NCI-H69 (cell line): ENCODE results near the gene EXOC3L4.
"Not testable (repeated sequence)": the region's sequence is repeated elsewhere in the genome, so short reads cannot be mapped to it uniquely, and the experiment has no call there.

ENCODE experiments used
- DNase-seq: peaks from one replicate; lab custom pipeline; 2025; lab: John Stamatoyannopoulos, UW

EXOC3L4 gene

DNA sequence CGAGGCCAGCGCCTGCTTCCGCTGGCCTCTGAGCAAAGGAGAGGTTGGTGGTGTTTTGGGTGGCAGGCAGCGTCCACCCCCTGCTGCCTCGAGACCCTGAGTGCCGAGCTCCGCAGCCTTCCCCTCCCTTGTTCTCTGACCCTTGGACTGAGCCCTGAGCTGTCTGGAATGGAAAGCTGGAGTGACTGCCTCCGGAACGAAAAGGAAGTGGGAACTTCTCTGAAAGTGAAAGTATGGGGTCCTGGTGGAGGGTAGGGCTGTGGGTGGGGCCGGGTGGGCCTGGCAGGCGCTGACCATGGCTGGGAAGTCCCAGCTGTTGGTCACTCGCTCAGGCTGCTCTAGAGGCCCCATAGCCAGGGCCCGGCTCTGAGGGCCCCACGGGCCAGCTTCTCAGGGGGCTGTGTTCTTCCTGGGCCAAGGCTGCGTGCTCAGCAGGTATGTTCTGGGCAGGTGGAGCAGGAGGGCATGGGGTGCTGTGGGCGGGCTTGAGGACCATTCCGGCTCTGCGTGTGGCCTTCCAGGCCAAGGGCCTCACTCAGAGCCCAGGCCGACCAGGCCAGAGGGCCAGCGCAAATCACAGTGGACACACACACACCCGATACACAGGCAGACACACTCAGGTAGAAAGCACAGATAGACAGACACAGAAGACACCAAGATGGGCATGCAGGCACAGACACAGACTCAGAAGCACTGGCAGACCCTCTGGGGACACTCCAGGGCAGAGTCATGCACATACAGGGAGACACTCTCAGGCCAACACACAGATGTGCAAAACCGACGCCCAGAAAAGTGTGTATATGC lies at the start of gene EXOC3L4:
EXOC3L4 (plus strand) TSS at position 320 of the 804 bp plus-strand sequence. CDS start 5,495 bp downstream, outside the sequence.
- no peak for DNase-seq

DNA sequence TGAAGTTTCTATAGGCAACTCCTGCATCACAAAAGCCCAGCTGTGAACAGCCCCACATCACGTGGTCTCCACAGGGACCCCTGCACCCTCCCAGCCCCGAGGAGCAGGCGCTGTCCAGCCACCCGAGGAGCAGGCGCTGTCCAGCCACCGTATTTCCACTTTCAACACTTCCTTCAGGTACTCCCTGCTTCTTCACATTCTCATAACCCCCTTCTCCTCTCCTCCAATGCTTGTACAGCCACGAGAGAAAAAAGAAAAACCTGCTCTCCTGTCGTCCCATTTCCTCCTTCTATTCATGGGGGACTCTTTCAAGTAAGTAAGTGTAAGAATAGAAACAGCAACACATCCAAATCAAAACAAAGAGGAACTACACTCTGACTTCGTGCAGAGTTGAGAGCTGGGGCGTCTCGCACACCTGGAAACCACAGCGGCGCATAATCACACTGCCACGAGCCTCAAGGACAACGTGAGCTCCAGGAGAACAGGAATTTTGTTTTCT lies 49.1 kb upstream of the EXOC3L4 start:
- DNase-seq, result no peak

DNA sequence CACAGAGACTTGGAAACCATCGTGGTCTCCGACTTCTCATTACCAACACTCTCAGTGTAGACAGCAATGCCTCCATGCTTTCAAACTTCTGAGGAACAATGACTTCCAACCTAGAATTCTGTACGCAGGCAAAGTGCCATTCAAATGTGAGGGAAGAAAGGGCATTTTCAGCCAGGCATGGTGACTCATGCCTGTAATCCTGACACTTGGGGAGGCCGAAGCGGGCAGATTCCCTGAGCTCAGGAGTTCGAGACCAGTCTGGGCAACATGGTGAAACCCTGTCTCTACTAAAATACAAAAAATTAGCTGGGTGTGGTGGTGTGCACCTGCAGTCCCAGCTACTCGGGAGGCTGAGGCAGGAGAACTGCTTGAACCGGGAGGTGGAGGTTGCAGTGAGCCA lies 47.1 kb upstream of the EXOC3L4 start:
- DNase-seq, result not testable (repeated sequence)

DNA sequence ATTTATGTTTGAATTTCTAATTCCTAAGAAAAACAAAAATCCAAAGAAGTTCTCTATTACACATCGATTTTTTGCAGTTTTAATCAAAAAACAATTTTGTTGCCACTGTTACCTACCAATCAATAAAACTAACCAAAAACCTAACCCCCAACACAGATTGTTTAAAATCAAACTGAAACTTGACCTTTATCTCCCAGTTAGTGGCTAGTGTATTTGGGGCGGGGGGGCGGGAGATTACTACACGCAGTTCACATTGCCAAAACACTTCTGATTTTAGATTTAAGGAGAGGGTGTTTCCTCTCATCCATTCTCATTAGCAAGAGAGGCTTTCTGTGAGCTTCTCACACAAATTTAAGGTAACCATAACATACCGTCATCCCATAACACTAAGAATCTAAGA lies 43.6 kb upstream of the EXOC3L4 start:
- DNase-seq, result no peak

DNA sequence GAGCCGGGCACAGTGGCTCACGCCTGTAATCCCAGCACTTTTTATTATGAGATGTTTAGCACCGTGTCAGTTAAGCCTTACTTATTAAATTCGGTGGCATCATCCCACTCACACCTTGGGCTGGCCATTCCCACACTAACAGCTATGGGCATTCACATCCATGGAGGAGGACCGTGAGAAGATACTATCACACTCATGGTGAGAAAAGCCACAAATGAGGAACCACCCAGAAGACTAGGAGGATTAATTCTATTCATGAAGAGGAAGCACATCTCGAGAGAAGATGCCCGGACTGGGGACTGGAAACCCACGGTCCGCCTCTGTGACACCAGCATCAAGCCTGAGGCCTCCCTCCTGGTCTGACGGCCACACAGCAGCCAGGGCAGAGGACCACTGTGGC lies 42.1 kb upstream of the EXOC3L4 start:
- no peak for DNase-seq

DNA sequence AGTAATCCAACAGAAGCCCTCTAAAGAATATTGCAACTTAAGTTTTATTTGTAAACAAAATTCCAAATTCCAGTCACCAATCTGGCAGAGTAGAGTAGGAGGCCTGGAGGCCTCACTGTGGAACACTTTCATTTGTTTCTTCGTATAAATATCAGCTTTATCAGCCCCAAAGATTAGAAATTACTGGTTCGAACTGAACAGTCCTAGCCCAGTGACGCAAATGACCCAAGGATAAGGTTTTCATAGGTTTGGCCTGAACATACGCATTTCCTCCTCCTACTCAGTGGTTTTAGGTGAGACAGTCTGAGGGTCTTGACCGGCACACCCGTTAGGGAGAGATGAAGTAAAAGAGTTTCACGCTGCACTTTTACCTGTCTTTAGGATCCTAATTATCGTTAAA lies 38.8 kb upstream of the EXOC3L4 start:
- DNase-seq, result no peak

DNA sequence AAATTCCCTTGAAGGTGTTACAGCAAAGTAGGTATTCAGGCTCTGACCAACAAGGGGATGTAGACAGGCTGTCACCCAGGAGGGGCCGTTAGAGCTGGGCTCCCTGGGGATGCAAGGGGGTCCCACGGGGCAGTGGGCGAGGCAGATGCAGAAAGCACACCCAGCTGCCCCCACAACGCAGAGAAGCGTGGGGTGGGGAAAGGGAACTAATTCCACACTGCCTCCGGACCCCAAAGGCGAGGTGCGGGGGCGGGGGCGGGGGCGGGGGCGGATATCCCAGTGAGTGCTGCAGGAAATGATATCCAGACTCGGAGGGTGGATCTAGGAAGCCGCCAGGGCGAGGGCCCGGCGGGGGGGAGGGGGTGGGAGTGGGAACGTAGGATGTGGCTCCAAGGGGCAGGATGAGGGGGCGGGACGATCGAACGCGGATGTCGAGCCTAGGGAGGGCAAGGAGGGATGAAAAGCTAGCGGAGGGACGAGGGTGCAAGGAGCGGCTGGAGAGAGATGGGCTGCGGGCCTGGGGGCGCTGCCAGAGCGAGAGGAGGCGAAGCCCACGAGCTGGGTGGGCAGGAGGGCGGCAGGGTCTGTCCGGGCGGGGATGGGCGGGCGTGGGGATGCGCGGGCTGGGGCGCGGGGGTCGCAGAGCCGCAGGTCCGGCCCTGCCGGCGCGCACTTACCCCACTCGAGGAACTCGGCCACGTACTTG lies 38.0 kb upstream of the EXOC3L4 start:
- DNase-seq, result peak; percentile 88

DNA sequence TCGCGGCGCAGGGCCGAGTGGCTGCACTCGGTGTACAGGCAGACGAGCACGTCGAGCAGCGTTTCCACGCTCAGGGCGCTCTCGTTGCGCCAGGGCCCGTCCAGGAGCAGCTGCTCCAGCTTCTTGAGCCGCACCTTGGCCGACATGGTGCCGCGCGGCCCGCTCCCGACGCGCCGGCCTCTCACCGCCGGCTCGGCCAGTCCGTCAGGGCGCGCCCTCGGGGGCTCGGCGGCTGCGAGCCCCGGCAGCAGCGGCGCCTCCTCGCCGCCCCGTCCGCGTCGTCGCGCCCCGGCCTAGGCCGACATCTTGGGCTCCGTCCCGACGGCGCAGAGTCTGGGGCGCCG lies 37.5 kb upstream of the EXOC3L4 start:
- no peak for DNase-seq

DNA sequence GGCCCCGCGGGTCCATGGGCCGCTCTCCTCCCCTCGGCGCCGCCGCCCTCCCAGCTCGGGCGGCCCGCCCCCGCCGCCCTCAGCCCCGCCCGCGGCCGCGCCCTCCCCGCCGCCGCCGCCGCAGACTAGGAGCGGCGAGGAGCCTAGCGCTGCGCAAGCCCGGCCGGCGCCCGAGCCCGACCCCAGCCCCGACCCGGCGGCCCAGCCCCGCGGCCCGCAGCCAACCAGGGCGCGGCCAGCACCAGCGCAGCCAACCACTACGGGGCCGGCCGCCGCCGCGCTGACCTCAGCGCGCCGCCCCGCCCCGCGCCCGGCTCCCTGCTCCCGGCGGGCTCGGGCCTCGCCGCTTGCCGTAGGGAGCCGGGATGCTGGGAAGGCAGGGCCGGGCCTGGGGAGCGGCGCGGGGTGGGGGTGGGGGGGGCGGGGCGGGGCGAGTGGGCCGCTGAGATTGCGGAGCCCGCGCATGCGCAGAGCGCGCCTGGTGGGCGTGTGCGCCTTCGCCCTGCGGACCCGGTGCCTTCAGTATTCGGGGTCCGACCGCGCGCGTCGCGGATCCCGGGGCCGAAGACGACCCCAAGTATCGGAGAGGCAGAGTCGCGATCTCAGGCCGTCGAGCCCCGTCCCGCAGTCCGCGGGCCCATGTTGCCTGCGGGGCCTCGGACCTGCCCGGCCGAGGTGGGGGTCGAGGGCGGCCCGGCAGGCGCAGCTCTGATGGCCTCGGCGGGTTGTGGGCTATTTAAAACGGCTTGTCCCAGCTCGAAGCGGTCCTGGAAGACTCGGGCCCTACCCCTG lies 37.0 kb upstream of the EXOC3L4 start, which contains the start of gene CDC42BPB:
CDC42BPB (minus strand) TSS at position 178 of the 792 bp plus-strand sequence. CDS start 376 bp downstream, outside the sequence.
- peak; percentile 98 for DNase-seq

DNA sequence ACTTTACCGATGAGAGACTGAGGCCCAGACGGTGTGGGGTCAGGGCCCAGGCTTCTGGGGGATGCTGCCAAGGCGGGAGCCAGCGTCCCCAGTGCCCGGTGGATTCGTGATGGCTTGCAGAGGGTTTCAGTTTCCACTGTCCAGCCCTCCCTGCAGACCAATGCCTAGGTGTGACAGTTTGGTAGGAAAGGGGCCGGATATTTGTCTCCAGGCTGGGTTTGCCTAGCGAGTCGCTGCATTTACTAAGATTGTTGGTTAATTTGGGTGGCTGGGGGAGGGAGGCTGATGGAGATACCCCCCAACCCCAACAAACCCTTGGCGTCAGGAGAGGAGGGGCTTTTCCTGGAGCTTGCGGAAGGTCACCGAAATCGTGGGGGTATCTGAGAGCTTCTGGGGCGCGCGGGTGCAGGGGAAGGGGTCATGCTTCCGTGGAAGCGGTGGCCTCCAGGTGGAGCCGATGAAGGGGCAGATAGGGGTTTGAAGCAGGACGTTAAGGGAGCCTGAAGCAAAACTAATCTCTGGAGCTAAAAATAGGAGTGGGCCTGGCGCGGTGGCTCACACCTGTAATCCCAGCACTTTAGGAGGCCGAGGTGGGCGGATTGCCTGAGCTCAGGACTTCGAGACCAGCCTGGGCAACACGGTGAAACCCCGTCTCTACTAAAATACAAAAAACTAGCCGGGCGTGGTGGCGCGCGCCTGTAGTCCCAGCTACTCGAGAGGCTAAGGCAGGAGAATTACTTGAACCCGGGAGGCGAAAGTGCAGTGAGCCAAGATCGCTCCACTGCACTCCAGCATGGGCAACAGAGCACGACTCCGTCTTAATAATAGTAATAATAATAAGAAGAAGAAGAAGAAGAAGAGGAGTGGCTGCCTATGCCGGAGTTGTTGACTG lies 36.1 kb upstream of the EXOC3L4 start:
- DNase-seq, result no peak

DNA sequence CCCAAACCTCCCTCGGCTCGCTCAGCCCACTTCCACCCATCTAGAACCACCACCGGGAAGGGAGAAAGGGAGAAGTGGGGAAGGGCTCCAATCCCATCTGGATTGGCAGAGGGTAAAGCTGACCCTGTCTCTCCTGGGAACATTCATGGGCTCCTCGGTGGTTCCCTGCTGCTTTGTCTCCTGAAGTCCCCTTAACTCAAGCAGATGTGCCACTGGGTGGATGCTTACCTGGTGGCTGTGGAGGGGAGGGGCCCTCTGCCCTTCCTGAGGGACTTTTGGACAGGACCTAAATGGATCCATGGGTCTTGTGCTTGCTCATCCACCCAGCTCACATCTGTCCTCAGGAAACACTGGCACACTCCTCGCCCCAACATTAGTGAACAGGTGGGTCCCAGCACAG lies 35.0 kb upstream of the EXOC3L4 start:
- DNase-seq, result no peak

DNA sequence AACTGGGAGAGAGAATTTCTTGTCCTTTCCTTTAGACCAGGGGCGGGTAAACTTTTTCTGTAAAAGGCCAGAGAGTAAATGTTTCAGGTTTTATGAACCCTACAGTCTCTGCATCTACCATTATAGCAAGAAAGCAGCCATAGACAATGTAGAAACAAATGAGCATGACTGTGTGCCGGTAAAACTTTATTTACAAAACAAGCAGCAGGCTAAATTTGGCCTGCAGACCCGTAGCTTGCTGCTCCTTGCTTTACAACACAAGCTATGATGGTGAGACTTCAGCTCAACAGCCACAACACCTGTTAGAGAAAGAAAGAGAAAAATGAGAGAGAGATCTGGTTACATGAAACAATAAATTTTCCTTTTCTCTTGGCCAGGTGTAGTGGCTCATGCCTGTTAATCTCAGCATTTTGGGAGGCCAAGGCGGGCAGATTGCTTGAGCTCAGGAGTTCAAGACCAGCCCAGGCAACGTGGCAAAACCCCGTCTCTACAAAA lies 33.0 kb upstream of the EXOC3L4 start:
- DNase-seq, result peak; percentile 29

DNA sequence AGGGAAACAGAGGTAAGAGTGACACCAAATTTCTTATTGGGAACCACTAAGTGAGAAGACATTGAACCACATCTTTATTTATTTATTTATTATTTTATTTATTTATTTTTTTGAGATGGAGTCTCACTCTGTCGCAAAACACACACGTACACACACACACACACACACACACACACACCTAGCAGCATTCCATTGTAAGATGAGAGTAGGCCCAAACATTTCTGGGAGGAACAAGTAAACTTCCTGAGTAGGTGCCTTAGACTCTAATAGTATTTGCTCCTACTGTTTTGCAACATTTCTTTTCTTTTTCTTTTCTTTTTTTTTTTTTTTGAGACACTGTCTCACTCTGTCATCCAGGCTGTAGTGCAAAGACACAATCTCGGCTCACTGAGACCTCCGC lies 30.1 kb upstream of the EXOC3L4 start:
- no peak for DNase-seq

DNA sequence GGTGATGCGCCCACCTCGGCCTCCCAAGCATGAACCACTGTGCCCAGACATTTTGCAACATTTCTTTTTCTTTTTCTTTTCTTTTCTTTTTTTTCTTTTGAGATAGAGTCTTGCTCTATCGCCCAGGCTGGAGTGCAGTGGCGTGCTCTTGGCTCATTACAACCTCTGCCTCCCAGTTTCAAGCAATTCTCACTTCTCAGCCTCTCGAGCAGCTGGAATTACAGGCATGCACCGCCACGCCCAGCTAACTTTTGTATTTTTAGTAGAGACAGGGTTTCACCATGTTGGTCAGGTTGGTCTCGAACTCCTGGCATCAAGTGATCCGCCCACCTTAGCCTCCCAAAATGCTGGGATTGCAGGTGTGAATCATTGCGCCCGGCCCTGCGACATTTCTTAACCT lies 29.5 kb upstream of the EXOC3L4 start:
- no peak for DNase-seq

DNA sequence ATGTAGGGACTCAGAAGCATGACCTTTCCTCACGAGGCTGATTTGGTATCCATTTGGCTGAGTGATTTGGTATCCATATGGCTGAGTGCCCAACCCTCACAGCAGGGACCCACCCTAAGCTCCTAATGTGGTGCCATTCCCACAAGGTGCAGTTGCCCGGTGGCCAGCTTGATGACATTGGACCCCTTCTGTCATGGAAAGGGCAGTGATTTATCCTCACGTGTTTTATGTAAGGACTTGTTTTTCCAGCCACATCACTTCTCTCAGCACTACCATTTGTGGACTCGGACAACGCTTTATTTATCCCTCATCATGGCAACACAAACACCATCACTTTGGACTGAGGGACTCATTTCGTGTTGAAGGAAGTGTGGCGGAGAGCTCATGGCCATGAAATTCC lies 28.7 kb upstream of the EXOC3L4 start:
- DNase-seq, result no peak

DNA sequence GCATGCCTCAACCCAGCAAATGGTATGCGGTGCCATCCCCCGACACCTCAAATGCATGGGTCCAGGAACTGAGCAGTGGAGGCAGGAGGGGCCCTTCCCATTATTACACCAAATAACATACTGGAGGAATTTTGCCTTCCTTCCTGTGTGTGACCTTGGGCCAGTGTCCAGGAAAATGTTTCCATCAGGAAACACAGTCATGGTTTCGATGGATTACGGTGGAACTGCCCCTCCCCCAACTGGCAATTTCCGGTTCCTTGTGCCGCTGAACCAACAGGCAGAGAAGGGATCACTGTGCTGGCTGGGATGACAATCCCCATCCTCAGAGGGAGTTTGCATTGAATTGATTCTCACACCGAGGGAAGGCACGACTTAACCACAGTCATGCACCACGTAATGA lies 28.1 kb upstream of the EXOC3L4 start:
- DNase-seq, result no peak

DNA sequence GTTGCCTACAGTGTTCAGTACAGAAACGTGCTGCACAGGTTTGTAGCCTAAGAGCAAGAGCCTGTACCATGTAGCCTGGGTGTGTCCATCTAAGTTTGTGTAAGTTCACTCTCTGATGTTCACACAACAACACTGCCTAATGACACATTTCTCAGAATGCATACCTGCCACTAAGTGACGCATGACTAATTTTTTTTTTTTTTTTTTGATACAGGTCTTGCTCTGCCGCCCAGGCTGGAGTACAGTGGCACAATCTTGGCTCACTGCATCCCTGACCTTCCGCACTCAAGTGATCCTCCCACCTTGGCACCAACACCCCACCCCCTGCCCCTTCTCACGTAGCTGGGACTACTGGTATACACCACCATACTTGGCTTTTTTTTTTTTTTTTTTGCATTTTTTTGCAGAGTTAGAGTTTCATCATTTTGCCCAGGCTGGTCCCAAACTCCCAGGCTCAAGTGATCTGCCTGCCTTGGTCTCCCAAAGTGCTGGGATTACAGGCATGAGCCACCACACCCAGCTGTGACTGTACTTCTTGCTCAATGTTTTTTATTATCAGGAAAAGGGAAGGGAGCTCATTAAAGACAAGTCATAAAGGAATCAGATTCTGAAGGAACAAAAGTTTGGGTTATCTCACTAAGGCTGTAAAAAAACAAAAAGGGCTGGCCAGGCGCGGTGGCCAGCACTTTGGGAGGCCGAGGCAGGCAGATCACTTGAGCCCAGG lies 27.1 kb upstream of the EXOC3L4 start:
- DNase-seq, result no peak

DNA sequence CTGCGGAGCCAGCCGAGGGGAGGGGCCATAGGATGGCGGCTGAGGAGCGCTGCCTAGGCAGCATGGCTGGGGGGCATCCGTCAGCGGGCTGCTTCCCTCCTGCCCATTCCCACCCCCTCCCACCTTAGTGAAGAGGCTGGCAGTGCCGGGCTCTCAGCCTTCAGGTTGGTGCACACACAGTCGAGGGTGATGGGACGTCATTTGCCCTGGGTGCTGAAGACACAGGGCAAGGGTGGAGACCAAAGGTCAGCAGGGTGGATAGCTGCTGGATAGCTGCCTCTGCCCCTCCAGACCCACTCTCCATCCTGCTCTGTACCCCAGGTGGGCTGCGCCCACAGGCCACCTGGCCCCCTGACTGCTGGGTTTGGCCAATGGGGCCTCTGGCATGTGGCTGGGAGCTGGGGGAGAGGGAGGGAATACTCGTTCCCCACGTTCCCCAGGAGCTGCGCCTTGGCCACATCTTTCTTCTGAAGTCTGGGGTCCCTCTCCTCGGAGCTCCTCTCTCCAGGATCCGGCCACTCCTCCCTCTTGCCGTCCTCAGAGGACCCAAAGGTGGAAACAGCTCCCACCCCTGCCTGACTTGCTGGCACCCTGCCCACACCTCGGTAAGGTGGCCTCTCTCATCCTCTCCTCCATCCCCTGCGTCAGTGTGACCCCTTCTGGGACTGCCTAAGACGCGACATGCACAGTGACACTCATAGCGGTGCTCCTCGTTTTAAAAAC lies 26.0 kb upstream of the EXOC3L4 start:
- peak; percentile 16 for DNase-seq

DNA sequence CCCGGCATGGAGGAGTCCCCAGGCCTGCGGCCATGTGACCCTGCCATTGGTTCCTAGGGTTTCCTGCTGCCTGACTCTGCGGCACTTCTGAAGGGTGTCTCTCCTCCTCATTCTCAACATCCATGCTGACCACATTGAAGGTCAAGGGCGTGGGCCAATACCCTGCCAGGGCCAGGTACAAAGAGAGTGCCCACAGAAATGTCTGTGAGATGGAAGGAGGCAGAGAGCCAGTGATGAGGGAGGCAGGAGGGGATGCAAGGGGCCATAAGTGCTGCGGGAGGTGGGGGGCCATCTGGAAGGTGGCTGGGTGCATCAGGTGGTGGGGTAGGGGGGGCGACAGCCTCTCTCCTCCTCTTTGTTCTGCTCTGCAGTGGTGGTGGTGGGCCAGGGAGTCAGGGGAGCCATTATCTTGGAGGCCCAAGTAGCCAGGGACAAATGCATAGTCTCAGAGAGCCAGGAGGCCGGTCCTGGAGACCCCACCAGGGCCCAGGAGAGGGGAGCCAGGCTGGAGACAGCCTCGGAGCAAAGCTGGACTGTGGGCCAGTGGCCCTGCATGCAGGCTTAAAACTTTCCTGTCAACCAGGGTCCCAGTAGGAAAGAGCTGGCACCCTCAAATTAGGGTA lies 24.2 kb upstream of the EXOC3L4 start:
- no peak for DNase-seq
